ENCODE results near the gene CCDC150. TPM values are rescaled to one million over a fixed set of nuclear protein-coding genes. Genes with fewer than 3 reads are reported as not detected.
A peak's percentile ranks its signal among the peaks of the same experiment; 100 is the strongest.

CCDC150 gene
- total RNA-seq, 1 donor from 2014 or later = 3.5 TPM

DNA sequence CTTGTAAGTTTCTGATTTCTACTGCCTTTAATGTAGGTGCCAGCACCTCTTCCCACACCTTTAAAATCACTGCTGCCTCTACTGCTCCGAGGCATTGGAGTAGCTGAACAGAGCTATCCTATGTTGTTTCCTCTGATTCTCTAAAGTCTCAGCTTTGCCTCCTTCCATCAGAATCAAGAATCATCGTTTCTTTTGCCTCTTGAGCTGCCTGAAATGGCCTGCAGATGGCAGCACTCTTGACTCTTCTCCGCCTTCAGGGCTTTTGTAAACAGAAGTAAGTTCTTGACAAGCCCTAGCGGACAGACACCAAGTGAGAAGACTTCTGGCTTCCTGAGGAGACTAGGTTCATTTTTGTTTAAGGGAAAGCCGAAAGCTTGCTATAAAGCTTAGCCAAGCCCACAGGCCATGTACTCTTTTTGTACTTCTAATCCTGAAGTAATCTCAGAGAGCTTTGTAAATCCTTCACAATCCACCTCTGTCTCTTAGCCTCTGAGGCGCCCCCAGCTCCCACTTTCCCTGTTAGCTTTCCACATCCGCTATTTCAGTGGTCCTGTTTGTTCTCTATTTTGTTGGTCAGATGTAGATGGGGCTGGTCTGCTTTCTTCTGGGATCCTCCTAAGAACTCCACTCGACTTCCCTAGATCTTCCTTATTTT, 111.6 kb downstream of the CCDC150 start:
- peak; percentile 14 for DNase-seq (ENCODE audit: low read depth)
- TF ChIP-seq, protein P1, sequence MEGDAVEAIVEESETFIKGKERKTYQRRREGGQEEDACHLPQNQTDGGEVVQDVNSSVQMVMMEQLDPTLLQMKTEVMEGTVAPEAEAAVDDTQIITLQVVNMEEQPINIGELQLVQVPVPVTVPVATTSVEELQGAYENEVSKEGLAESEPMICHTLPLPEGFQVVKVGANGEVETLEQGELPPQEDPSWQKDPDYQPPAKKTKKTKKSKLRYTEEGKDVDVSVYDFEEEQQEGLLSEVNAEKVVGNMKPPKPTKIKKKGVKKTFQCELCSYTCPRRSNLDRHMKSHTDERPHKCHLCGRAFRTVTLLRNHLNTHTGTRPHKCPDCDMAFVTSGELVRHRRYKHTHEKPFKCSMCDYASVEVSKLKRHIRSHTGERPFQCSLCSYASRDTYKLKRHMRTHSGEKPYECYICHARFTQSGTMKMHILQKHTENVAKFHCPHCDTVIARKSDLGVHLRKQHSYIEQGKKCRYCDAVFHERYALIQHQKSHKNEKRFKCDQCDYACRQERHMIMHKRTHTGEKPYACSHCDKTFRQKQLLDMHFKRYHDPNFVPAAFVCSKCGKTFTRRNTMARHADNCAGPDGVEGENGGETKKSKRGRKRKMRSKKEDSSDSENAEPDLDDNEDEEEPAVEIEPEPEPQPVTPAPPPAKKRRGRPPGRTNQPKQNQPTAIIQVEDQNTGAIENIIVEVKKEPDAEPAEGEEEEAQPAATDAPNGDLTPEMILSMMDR (IDR thresholded peaks at IDR 0.05; ENCODE audit: insufficient read depth, low read length, poor library complexity, severe bottlenecking) = peak; percentile 82
- no peak overlapping the region for H3K4me3 ChIP-seq (ENCODE audit: low read depth, low read length)

DNA sequence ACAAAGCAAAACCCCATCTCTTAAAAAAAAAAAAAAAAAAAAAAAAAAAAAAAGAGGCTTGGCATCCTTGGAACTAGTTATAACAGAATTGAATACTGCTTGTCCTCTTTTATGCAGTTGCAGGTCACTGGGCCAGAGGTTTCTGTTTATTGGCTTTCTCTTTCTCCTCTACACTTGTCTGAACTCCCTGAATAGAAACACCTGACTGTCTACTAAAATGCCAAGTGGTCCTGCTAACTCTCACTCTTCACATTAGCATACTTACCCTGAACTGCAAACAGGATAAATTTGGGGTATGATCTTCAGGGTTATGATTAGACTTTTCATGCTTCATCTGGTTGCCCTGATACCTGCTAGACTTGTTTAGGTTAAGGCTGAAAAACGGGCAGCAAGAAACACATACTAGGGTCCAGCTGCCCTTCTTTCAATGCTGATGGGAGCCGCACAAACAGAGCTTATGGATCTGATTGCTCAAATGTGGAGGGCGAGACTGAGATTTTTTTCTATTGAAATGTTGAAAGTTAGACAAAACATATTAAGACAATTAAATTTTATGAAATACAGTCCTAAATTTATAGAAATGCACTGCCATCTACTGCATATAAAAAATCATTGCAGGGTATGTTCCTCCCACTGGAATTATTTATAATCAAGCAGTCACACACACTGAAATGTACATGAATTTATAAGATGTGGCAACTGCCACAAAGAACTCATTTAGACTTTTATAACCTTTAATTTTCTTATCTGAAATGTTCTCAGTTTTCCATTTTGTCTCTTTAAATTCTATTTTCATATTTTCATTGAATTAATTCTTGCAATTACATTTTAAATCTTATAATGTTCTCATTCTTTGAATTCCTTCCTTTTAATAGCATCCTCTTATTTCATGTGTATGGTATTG, 119.2 kb downstream of the CCDC150 start:
- H3K4me3 ChIP-seq (ENCODE audit: low read depth, low read length) = no peak overlapping the region
- H3K27me3 ChIP-seq (ENCODE audit: control insufficient read depth, insufficient read depth, low read length) = no peaks in the 10 kb centered on the region
- H3K36me3 ChIP-seq (ENCODE audit: control insufficient read depth, insufficient read depth, low read length) = no peaks in the 10 kb centered on the region
- DNase-seq (ENCODE audit: low read depth) = no peak
- TF ChIP-seq, protein P1 (IDR thresholded peaks at IDR 0.05; ENCODE audit: insufficient read depth, low read length, poor library complexity, severe bottlenecking) = no peak

More for the DNA sequence above, 111.6 kb downstream of the CCDC150 start:
- Histone ChIP-seq H3K36me3 (ENCODE audit: control insufficient read depth, insufficient read depth, low read length) (no peaks in the 10 kb centered on the region), H3K27me3 (ENCODE audit: control insufficient read depth, insufficient read depth, low read length) (no peaks in the 10 kb centered on the region)

DNA sequence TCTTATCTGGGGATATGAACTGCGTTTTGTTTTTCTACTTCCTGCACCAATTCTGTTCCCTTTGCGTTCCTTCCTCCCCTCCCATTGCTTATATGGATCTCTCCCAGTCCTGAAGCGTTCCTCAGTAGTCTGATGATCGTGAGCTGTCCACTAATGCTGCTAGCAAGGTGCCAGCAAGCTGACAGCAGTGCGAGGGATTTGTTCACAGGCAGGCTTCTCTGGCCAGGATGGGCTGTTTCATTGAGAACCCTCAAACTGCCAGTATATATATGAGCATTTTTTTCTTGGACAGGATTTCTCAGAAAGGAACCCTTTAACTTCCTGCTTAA, 119.8 kb downstream of the CCDC150 start:
- DNase-seq (ENCODE audit: low read depth) = no peak
- TF ChIP-seq, protein P1 (IDR thresholded peaks at IDR 0.05; ENCODE audit: insufficient read depth, low read length, poor library complexity, severe bottlenecking) = no peak
- Histone ChIP-seq H3K36me3 (ENCODE audit: control insufficient read depth, insufficient read depth, low read length) (no peaks in the 10 kb centered on the region), H3K4me3 (ENCODE audit: low read depth, low read length) (no peak overlapping the region), H3K27me3 (ENCODE audit: control insufficient read depth, insufficient read depth, low read length) (no peaks in the 10 kb centered on the region)

DNA sequence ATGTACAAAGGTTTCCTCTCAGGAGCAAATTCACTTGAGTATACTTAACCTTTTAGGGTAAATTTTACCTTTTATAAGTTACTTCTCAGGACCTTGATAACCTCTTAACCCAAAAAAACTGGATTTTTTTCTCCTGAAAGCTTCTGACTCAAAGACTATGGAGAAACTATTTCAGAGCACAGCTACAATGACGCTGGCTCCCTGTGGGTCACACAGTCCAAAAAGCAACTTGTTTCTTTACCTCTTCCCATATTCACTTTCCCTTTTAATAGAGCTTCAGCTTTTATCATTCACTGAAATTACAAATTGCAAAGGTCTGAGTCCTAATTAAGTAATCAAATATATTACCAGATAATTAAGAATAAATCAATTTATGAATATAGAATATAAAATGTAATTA, 127.6 kb downstream of the CCDC150 start:
- no peaks in the 10 kb centered on the region for H3K27me3 ChIP-seq (ENCODE audit: control insufficient read depth, insufficient read depth, low read length)
- no peak for DNase-seq (ENCODE audit: low read depth)

More for the DNA sequence above, 127.6 kb downstream of the CCDC150 start:
- Histone ChIP-seq H3K4me3 (ENCODE audit: low read depth, low read length) (no peak overlapping the region), H3K36me3 (ENCODE audit: control insufficient read depth, insufficient read depth, low read length) (no peaks in the 10 kb centered on the region)
- TF ChIP-seq, protein P1 (IDR thresholded peaks at IDR 0.05; ENCODE audit: insufficient read depth, low read length, poor library complexity, severe bottlenecking) = no peak

Other genes with a start within 250 kb of the CCDC150 start
- 4.1 and 6.0 TPM in 2 replicates for gene HECW2, start 46.2 kb upstream of the CCDC150 start, total RNA-seq
- 36.9 and 37.6 TPM in 2 replicates for gene GTF3C3, start 160.0 kb downstream of the CCDC150 start, total RNA-seq
- gene C2orf66, start 169.6 kb downstream of the CCDC150 start, total RNA-seq = 0.13 TPM in 1 of 2 replicates, not detected in the other

All from kidney epithelial cell (primary cell).